Peyer's patch (tissue), 4 donors: ENCODE measurements around the gene LAS1L. TPM values are rescaled to one million over a fixed set of nuclear protein-coding genes. Genes with fewer than 3 reads are reported as not detected.
"Not testable (repeated sequence)": the region's sequence is repeated elsewhere in the genome, so short reads cannot be mapped to it uniquely, and the experiment has no call there.

Source experiments
- DNase-seq, 3 donors: peaks; one replicate each; pipeline ENCODE4 v3.0.0-alpha.2; 2017 to 2019
- H3K27ac ChIP-seq, 4 donors: fragments of 200-600 bp; sonication (generic); one replicate each; pipeline ENCODE4 v1.5.1; 2016 to 2019
- H3K27me3 ChIP-seq, 2 donors: fragments of 200-600 bp; sonication (generic); one replicate each; pipeline ENCODE4 v1.5.1; 2019
- H3K36me3 ChIP-seq, 3 donors: fragments of 200-600 bp; sonication (generic); one replicate each; pipeline ENCODE4 v1.5.1; 2016 to 2019
- H3K4me1 ChIP-seq, 4 donors: fragments of 200-600 bp; sonication (generic); one replicate each; pipeline ENCODE4 v1.5.1; 2016 to 2019
- H3K4me3 ChIP-seq, 4 donors: fragments of 200-600 bp; sonication (generic); 1 replicate in 3 of 4; 2 replicates in 1 of 4; pipeline ENCODE4 v1.5.1; 2016 to 2019; ENCODE audit warnings: mild to moderate bottlenecking in 1 of 4
- H3K9me3 ChIP-seq, 4 donors: fragments of 200-600 bp; sonication (generic); one replicate each; pipeline ENCODE4 v1.5.1; 2016 to 2019; ENCODE audit warnings: mild to moderate bottlenecking in 1 of 4
- CTCF ChIP-seq, 6 experiments: fragments of 450-650 bp in 4 of 6; fragments of 200-600 bp in 2 of 6; sonication (generic) in 1 of 6; IDR thresholded peaks; one replicate each; pipeline ENCODE4 v1.5.1; 2017 to 2019; ENCODE audit warnings: antibody characterized with exemption in 6 of 6, mild to moderate bottlenecking in 3 of 6, moderate library complexity in 1 of 6
- POLR2A ChIP-seq, 2 donors: fragments of 450-650 bp; IDR thresholded peaks; one replicate each; pipeline ENCODE4 v1.5.1; 2017; ENCODE audit warnings: antibody characterized with exemption in 2 of 2, mild to moderate bottlenecking in 2 of 2, moderate library complexity in 2 of 2
- total RNA-seq, 4 donors: library from RNA; depleted of rRNA; stranded (reverse); fragments of >200 nt; gene quantifications; one replicate each; pipeline ENCODE4 v1.1.0, GENCODE V29; 2016

LAS1L gene
- total RNA-seq, 4 donors from 2014 or later = 10.7 to 47.9 (median 18.7) TPM

- no peak overlapping the region for H3K27ac ChIP-seq
- DNase-seq = no peak
- H3K4me1 ChIP-seq = no peaks in the 10 kb centered on the region
- TF ChIP-seq CTCF (IDR thresholded peaks at IDR 0.05) (no peak), POLR2A (IDR thresholded peaks at IDR 0.05) (no peak)
- H3K27me3 ChIP-seq = no peaks in the 10 kb centered on the region
- H3K4me3 ChIP-seq = no peak overlapping the region
- H3K36me3 ChIP-seq = no peaks in the 10 kb centered on the region
- no peaks in the 10 kb centered on the region for H3K9me3 ChIP-seq
These were observed 46.1 kb downstream of the LAS1L start for GRCh38 chrX:65488495-65488894.

GRCh38 chrX:65480960-65481359, 53.6 kb downstream of the LAS1L start:
- H3K27me3 ChIP-seq = no peaks in the 10 kb centered on the region
- TF ChIP-seq POLR2A (IDR thresholded peaks at IDR 0.05) (no peak), CTCF (IDR thresholded peaks at IDR 0.05) (no peak)
- no peaks in the 10 kb centered on the region for H3K4me1 ChIP-seq
- H3K36me3 ChIP-seq = no peaks in the 10 kb centered on the region
- H3K9me3 ChIP-seq = no peaks in the 10 kb centered on the region
- H3K27ac ChIP-seq = no peak overlapping the region
- H3K4me3 ChIP-seq = no peak overlapping the region
- DNase-seq = no peak

- not testable (repeated sequence) for H3K27me3 ChIP-seq, H3K36me3 ChIP-seq, H3K27ac ChIP-seq, DNase-seq, H3K9me3 ChIP-seq, H3K4me3 ChIP-seq, H3K4me1 ChIP-seq
These were observed 55.5 kb downstream of the LAS1L start for GRCh38 chrX:65479102-65479501.

GRCh38 chrX:65476564-65476963, 58.0 kb downstream of the LAS1L start:
- H3K9me3 ChIP-seq = no peaks in the 10 kb centered on the region
- no peaks in the 10 kb centered on the region for H3K27me3 ChIP-seq
- TF ChIP-seq CTCF (IDR thresholded peaks at IDR 0.05) = no peak
- no peak for TF ChIP-seq POLR2A (IDR thresholded peaks at IDR 0.05)
- H3K27ac ChIP-seq = no peak overlapping the region
- no peaks in the 10 kb centered on the region for H3K4me1 ChIP-seq
- DNase-seq = no peak
- H3K4me3 ChIP-seq = no peak overlapping the region
- H3K36me3 ChIP-seq = no peaks in the 10 kb centered on the region

GRCh38 chrX:65463550-65463949, 71.0 kb downstream of the LAS1L start:
- Histone ChIP-seq H3K27me3 (no peaks in the 10 kb centered on the region), H3K9me3 (no peaks in the 10 kb centered on the region), H3K4me3 (no peak overlapping the region), H3K4me1 (no peaks in the 10 kb centered on the region), H3K36me3 (no peaks in the 10 kb centered on the region), H3K27ac (no peak overlapping the region)
- no peak for DNase-seq
- no peak for TF ChIP-seq POLR2A (IDR thresholded peaks at IDR 0.05)
- TF ChIP-seq CTCF (IDR thresholded peaks at IDR 0.05) = no peak

Other genes starting within 250 kb of the LAS1L start
- gene MSN, start 132.9 kb upstream of the LAS1L start, total RNA-seq = 100 to 1,000 TPM in 1 of 4 donors, 10 to 100 TPM in 3; 22.4 to 126 (median 33.4) TPM